Right forelimb (tissue), 1 donor: ENCODE results near the gene TNS3.

Experiments
- DNase-seq: peaks from one replicate; pipeline ENCODE4 v3.0.0-alpha.2; 2018

The TNS3 gene

DNA sequence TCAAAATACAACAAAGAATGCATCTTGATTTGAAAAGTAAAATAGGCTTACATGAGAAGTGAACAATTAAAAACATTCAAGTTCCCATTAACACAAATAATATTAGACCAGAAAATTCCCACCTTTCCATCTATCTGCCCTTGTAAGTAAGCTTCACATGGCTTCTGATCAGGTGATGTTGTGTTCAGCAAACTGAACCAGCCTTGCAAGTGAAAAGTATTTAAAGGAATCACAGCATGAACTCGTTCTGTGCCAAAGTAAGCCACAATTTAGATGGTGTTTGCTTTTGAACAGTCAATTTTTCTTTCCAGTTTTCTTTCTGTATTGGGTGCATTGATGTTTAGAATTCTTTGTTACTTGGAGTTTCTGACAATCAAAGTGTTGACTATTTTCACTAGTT lies 347.9 kb downstream of the TNS3 start:
- DNase-seq, result no peak

DNA sequence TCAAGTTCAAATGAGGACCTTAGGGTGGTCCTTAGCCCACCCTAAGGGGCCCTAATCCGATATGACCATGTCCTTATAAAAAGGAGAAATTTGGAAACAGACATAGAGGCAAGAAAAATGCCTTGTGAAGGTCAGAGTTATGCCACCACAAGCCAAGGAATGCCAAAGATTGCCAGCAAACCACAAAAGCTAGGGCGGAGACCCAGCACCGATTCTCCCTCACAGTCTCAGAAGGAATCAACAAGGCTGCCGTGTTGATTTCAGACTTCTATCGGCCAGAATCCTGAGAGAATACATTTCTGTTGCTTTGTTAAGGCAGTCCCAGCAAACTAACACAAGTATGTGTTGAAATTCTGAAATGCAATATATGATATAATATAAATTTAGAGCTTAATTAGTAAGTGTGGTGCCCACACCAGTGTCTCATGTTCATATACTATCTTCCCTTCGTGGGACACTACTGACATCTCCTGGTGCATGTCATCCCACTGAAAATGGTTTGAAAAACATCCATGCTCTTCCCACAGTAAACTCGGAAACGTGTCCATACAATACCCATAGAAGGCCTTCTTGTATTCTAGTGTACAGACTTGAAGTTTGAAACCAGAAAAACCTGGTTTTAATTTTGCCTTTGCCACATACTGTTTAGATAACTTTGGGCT lies 349.0 kb downstream of the TNS3 start:
- no peak for DNase-seq

DNA sequence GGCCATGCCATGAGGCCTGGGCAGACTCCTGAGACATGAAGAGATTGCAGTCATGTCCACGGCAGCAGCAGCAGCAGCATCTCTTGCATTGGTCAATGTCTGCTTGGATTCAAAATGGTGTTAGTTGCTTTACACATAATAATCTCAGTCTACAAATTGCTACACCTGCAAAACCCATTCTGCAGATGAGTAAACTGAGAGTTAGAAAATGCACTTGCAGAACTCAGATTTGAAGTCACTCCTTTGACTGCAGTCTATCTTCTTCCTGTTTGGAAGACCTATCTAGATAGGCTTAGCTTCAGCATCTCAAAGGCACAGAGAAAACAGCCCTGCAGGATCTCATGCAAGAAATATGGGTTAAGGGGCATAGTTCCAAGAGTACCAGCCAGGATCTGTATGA lies 350.3 kb downstream of the TNS3 start:
- no peak for DNase-seq

DNA sequence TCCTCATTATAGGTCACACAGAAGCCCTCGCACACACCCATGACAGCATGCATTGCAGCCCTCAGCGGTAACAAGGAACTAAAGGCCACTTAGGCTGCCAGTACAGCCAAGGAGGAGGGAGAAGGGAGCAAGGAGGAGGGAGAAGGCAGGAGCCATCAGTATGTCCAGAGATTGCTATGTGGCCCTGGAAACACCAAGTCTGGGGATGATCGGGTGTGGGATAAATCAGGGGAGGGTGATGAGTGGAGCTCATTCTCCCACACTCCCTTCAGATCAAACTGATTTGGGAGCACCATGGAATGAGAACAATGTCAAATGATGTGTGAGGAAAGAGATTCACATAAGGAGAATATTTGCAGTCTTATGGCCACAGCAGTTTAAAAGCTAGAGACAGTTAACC lies 350.9 kb downstream of the TNS3 start:
- no peak for DNase-seq

DNA sequence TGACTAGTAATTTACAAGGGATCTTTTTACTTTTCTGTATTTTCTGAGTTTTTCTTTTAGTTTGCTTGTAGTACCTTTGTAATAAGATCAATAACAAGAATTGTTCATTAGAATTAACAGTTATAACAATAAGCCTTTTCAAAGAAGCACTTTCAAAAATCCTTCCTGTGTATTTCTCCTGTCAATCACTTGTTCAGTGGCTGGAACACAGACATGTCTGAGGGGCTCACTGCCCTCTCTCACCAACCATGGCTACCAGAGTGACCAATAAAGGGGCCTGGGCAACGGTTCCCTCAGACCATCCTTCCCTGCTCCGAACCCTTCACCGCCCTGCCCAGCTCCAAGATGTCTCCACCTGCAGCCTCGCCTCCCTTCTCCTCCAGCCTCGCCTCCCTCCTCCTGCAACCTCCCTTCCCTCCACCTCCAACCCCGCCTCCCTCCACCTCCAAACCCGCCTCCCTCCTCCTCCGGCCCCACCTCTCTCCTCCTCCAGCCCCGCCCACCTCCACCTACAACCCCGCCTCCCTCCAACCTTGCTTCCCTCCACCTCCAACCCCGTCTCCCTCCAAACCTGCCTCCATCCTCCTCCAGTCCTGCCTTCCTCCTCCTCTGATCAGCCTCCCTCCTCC lies 353.4 kb downstream of the TNS3 start:
- no peak for DNase-seq

DNA sequence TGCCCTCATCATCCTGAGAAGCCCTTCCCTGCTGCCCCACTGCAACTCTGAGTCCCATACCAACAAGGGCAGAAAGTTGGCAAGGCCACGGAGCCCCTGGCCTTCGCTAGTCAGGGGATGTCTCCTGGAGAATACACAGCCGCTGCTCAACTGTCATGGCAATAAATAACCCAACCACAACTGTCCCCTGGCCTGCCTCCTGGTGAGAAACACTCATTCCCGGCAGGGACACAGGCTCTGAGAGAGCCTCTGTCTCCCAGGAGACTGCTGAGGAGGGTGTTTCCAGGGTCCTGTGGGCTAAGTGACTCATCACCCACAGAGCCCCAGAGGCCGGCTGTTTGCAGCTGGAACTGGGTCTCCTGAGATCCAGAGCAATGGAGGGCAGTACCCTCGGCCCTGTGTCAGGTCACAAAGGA lies 354.1 kb downstream of the TNS3 start:
- DNase-seq, result no peak

DNA sequence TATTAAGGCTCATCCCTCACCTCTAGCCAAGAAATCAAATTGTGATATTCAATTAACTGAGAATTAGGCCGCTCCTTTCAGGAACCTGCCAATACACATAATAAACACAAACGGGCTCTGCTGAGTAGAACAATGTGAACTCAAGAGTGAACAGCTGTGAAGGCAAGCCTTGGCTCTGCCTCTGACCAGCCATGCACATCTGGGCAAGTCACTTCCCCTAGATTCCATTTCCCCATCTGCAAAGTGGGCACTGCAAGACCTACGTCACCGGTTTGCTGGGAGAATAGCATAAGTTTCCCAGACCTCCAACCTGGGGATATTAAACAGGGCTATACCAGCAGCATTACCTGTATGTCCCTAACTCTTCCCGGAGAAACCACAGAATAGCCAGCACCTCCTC lies 355.2 kb downstream of the TNS3 start:
- no peak for DNase-seq

DNA sequence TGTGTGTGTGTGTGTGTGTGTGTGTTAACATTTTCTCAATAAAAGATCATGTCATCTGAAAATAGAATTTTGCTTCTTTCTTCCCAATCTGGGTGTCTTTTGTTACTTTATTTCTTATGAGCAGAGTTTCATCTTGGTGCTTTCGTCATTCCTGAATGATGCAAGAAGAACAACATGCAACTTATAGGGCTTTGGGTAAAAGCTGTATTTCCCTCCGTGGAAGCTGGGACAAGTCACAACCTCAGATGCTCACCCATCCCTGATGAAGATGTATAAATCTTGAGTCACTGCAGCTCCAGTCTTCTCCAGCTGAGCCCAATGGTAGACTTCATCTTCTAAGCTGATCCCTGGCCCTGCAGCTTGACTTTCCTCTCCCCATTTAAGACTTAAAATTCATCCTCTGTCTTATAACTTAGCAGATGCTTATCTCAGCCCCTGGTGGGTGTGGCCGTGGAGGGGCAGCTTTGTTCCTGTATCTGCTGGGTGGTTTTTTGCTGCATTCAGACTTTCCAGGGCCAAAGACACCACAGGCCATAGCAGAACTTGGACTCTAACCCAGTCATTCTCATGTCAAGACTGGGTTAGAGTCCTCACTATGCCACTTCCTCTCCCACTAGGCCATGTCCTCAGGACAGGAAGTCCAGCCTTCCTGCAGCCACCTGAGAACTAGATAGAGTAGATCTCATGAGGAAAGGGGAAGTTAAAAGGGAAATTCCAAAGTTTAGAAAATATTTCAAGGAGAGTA lies 356.4 kb downstream of the TNS3 start:
- no peak for DNase-seq
